Limb (tissue), 2 donors: ENCODE data around the gene GNAI2.
"Not testable (repeated sequence)": the region's sequence is repeated elsewhere in the genome, so short reads cannot be mapped to it uniquely, and the experiment has no call there.

ENCODE experiments used
- DNase-seq, 2 donors: peaks; one replicate each; pipeline ENCODE4 v3.0.0-alpha.2; 2016; ENCODE audit errors: extremely low spot score in 2 of 2

GNAI2 gene

DNA sequence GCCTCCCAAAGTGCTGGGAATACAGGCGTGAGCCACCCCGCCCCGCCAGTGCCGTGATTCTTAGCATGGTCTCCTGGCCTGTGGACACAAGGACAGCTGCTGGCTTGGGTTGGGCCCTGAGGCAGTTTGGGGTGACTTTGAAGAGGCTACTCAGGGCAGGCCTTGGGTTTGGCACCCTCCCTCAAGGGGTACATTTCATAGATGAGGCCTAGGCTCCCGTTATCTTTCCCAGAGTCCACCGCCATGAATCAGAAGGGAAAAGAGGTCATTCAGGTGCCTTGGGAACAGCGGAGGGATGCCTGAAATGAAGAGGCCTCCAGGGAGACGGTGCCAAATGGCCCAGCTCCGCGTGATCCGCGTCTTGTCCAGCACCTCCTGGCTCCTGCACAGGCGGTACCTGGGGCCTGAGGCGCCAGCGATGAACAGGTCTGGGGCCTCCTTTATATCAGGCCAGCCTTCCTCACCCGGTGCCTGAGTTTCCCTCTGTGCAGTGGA is 9.3 kb downstream of the GNAI2 start:
- DNase-seq, result no peak

DNA sequence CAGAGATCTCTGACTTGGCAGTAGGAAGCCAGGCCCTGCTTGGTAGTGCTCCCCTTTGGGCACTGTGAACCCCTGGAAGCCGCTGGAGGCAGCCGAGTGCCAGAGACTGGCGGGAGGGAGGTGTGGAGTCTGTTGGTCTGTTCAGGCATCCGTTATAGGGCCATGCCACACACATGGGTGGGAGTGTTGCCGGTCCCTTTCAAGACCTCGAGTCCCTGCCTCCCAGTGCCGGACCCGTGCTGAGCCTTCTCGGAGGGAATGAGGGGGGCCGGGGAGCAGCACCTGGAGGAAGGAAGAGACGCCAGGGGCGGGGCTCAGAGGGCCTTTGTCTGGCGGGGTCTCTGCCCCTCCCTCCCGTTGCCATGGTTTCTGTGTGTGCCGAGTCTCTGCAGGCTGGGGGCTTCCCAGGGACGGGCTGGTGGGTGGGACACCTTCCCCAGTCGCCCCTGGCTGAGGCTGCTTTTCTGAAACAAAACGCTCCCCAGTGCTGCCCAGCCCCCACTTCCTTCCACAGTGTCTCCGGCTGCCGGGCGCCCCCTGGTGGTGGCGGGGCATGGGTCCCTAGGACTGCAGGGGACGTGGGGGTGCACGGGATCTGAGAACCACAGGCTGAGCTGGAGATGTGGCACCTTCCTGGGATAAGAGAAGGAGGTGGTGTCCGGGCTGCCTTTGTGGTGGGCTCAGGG is 10.0 kb downstream of the GNAI2 start:
- peak; percentile 89 to 98 for DNase-seq

DNA sequence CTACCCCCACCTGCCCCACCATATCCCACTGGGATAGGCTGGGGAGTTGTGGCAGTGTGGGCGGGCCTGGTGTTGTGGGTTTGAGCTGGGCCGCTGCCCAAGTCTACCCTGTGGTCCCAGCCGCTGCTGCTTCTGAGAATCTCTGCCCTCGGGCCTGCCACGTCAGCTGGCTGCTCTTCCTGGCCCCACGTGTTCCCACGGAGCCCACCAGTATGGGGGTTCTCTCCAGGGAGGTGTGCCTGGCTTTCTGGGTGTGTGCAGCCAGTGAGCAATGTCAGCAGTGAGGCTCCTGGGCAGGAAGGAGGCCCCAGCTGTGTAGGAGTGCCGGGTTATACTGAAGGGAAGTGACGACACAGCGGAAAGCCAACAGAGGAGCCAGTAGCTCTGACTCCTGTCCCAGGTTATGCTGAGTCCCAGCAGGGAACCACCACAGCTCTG is 10.5 kb downstream of the GNAI2 start:
- no peak for DNase-seq

DNA sequence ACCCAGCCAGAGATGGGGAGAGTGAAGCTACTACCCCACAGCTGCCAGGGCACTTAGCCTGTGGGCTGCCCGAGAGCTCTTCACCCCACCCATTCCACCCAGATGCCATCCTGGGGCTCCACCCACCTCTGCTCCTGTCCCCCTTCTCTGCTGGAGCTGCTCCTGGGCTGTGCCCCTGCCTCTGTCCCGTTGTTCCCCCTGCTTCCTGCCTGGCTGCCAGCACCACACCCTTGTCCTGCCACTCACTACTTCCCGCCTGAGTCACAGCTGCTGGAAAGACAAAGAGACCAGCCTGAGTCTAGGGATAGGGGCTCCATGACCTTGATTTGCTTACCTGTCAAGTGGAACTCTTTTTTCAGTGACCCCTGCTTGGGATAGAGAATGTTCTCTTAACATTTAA is 12.4 kb downstream of the GNAI2 start:
- no peak for DNase-seq

DNA sequence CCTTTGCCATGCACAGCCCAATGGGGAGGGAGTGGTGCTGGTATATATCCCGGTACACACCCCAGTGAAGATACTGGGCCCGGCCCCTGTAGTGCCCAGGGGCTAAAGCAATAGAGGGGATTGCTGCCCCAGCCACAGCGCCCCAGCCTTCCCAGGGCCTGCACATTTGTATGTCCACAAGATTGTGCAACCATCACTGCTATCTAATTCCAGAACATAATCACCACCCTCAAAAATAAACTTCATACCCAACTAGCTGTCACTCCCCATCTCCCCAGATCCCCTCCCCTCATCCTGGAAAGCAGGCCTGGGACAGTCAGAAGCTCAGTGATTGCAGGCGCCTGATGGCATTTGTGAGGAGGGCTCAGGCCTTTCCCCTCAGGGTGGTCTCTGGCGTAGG is 13.5 kb downstream of the GNAI2 start:
- DNase-seq, result no peak

DNA sequence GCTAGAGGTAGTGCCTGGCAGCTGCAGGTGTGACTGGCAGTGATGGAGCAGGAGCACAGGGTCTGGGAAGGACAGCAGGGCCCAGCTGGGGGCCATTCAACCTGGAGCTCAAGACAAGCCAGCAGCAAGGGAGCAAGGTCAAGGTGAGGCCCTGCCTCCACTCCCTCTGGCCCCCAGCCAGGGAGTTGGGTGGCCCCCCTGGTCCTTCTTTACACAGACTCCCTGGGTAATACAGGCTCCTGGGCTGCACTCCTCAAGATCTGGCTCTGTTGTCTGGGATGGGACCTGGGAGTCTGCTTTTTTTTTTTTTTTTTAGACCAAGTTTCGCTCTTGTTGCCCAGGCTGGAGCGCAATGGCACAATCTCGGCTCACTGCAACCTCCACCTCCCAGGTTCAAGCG is 14.5 kb downstream of the GNAI2 start:
- DNase-seq, result no peak

DNA sequence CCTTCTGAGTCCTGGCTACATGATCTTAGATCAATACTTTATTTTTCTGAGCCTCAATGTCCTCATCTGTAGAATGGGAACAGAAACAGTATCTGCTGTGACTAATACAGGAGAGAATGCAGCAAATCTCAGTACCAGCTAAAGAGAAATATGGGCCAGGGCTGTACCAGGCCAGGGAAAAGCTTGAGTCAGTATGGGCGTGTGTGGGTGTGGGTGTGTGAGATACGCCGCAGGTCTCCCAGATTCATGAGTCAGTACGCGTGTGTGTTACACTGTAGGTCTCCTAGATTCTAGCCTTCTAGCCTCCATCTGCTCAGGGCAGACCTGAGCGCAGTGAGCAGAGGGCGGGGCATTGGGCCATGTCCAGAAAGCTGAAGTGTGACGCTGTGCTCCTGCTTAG is 15.2 kb downstream of the GNAI2 start:
- DNase-seq, result no peak

DNA sequence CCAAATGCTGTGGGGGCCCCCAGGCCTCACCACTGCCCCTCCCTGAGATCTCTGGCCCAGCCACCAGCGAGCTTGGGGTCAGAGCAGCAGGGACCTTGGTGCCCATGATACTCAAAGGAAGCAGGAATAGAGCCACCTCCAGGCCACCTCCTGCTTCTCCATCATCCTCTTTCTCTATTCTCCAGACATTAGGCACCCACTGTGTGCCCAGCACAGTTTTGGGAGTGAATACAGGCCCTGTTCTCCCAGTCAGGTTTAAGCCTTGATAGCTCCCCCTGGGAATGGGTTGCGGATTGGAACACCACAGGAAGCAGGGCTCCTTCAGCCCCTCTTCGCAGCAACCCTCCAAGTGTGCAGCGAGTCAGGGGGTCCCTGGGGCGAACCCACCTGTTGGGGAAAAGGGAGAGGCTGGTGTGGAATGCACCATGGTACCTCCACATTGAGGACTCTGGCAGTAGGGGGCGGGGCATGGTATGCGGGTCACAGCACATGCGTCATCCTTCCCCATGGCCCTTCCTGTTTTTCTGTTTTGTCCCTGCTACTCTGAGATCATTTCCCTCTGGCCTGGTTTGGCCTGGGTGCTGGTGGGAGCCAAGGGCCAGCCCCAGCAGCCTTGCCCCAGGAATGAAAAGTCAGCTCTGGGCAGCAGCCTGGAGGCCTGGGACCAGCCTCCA is 18.7 kb downstream of the GNAI2 start:
- no peak for DNase-seq

DNA sequence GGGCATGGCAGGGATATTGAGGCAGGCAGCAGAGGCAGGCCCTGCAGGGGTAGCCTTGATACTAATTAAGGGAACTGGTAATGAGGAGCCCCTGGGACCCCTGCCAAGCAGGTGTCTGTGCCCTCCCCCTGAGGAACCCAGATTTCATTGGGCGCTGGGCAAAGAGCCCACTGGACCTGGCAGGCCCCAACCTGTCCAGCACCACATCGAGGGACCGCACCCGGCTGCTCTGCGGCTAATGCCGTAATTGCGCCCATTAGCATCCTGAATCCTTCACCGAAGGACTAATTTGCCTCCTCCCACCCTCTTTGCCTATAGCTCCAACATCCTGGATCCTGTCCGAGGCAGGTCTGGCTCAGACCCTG is 19.2 kb downstream of the GNAI2 start:
- DNase-seq, result no peak

DNA sequence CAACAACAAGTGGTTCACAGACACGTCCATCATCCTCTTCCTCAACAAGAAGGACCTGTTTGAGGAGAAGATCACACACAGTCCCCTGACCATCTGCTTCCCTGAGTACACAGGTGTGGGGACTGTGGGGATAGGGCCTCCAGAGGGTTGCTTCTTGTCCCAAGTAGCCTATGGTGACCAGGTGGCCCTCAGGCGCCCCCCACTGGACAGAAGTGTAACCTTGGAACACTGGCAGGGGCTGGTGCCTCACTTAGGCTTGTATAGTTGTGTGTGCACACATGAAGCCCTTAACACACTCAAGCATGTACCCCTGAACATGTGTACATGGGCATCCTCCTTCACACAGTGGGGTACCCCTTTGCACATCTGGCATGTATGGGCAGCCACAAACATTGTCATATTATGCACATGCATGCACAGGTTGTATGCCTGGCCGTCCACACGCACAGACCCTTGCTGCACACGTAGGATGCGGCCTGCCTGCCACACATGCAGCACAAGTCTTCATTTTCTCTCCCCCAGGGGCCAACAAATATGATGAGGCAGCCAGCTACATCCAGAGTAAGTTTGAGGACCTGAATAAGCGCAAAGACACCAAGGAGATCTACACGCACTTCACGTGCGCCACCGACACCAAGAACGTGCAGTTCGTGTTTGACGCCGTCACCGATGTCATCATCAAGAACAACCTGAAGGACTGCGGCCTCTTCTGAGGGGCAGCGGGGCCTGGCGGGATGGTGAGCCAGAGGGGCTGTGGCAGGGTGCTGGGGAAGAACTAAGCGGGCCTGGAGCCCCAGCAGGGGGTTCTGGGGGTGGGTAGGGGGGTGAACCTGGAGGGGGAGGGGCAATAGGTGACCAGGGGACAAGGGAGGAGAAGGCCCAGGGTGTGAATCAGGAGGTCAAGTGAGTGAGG is 21.2 kb downstream of the GNAI2 start:
- DNase-seq, result peak in 1 of 2 donors; percentile 60

DNA sequence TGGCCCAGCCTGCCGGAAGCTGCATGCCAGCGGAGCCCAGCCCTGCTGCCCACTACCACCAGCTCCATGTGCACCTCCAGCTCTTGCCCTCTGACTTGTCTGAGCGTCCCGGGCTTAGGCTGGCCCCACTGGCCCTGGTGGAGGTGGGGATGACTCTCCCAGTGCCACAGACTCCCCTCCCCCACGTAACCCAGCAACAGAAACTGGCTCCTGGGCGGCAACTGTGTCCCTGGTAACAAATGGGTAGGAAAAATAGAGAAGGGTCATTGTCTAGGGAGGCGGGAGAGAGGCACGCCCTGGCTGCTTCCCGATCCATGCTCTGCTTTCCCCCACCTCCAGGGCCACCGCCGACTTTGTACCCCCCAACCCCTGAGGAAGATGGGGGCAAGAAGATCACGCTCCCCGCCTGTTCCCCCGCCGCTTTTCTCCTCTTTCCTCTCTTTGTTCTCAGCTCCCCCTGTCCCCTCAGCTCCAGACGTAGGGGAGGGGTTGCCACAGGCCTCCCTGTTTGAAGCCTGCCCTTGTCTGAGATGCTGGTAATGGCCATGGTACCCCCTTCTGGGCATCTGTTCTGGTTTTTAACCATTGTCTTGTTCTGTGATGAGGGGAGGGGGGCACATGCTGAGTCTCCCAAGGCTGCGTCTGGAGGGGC is 22.2 kb downstream of the GNAI2 start:
- DNase-seq, result peak in 1 of 2 donors; percentile 50

DNA sequence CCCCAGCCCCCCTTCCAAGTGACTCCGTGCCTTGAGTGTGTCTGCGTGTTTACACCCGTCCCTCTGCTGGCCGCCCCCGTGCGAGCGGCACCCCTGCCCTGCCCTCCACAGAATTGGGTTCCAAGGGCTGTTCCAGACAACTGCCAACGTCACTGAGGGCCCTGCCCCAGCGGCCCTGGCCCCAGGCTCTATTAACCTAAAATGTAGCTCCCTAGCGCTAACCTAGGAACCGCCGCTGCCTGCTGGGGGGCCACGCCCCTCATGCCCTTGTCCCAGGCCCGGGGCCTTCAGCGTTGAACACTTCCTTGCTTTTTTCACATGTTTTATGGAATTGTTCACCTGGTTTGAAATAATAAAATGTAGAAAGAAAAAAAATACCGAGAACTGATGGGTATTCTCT is 23.0 kb downstream of the GNAI2 start:
- peak in 1 of 2 donors; percentile 44 for DNase-seq

DNA sequence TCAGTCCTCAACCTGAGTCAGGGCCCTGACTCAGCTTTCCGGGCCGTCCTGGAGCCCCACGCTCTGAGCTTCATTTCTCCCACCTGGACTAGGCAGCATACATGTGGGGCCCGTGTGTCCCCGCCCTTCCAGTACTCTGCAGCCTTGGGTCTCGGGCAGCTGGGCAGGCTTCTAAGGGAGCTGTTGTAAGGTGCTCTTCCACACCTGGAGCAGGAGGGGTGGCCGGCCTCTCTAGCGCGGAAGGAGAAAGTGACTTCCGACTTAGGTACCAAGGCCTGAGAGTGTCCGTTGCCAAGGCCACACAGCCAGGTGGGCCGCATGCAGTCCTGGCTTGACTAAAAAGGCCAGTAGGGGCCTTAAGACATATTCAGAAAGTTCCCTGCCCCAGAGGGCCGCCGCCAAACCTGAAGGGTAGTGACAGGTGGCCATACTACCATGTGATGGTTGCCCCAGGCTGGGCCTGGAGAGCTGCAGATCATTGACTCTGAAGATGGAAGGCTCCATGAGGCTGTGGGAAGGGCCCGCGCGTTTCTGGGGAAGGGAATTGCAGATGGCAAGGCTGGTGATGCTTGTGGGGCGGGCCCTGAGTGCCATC is 23.5 kb downstream of the GNAI2 start:
- no peak for DNase-seq

DNA sequence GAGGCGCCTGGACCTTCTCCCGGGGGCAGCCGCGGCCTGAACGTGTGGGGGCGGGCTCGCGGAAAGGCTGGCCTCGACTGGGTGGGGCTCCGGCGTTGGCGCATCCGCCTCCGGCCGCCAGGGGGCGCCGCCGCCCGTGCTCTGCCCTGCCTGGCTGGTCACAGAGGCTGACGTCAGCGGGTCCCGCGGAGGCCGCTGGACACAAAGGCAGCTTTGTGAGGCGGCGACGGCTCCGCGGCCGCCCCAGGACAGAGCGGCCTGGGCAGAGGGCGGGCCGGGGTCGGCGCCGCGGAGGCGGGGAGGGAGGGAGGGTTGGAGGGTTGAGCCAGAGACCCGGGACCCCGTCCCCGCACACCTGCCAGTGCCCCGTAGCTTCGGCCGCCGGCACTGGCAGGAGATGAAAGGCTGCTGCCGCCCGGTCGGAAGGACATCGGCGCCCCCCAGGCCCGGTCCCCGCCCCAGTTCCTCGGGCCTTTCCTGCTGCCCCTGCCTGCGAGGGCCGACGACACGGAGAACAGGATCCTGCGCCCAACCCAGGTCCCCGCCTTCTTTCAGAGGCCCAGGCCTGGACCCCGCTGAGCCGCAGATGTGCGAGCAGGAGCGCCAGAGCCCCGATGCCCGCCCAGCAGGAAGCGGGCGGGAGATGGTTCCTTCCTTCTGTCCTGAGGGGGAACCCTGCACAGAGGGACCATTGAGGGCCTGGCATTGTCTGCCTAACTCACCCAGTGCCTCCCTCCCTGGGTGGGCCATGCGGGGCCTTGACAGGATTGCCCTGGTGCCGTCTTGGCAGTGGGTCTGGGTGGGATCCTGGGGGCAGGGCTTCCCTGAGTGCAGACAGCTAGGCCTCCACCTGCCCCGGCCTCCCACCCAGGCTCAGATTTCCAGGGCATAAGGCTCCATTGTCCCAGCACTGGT is 24.3 kb downstream of the GNAI2 start:
- DNase-seq, result peak; percentile 92 to 97

DNA sequence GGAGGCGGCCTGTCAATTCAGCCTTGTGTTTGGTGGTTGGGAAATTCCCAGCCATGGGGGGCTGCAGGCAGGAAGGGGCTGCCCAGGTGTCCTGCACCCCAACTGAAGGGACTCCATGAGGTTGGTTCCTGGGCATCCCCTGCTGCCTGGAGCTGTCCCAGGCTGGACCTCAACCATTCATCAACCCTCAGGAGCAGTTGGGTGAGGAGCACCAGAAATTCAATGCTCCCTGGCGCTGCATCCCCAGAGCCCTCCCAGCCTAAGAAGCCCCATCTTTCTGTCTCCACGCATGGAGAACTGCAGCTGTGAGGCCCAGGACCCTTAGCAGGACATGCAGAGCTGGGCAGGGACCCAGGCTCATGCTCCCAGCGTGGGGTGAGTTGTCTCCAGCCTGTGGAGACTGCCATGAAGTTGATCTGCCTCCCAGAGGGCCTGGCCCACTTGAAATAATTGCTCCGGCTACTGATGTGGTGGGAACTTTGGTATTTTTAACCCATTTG is 25.0 kb downstream of the GNAI2 start:
- DNase-seq, result no peak

DNA sequence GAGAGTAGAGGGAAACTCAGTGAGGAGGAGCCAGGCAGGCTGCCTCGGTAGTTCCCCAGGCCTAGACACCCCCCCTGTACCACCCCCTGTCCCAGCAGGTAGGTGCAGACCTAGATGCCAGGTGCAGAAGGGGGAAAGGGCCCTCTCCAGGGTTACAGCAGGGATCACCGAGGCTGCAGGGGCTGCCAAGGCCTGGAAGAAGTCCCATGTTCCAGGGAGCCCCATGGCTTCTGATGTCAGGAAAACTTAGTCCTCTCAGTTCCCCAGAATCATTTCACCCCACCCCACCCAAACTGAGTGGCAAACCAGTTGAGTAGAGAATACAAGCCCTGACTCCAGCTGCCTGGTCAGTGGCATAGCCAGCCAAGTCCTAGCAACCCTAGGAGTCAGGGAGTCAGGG is 25.5 kb downstream of the GNAI2 start:
- peak in 1 of 2 donors; percentile 51 for DNase-seq

DNA sequence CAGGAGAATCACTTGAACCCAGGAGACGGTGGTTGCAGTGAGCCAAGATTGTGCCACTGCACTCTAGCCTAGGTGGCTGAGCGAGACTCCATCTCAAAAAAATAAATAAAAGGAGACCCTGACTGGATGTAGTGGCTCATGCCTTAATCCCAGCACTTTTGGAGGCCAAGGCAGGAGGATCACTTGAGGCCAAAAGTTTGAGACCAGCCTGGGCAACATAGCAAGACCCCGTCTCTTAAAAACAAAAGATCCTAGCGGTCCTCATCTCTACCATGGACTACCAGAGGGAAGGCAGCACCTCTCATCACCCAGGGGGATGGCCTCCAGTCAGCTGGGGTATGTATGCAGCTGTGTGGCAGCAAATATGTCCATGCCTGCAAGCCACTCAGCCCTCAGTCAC is 26.2 kb downstream of the GNAI2 start:
- DNase-seq, result not testable (repeated sequence)

DNA sequence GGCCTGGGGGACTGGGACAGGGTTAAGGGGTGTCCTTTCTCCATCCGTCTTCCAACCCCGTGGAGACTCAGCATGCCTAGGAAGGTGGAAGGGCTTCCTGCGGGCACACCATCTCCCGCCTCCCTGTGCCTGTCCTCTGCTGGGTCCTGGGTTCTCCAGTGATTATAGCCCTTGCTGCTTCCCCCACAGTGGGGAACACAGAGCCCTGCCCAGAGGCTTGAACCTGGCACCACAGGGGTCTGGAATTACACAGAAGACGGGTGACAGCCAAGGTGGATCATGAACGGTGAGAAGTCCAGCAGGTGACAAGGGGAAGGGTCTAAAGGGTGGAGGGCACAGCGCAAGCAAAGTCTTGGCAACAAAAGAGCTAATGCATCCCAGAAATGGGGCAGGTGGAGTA is 26.8 kb downstream of the GNAI2 start:
- no peak for DNase-seq

DNA sequence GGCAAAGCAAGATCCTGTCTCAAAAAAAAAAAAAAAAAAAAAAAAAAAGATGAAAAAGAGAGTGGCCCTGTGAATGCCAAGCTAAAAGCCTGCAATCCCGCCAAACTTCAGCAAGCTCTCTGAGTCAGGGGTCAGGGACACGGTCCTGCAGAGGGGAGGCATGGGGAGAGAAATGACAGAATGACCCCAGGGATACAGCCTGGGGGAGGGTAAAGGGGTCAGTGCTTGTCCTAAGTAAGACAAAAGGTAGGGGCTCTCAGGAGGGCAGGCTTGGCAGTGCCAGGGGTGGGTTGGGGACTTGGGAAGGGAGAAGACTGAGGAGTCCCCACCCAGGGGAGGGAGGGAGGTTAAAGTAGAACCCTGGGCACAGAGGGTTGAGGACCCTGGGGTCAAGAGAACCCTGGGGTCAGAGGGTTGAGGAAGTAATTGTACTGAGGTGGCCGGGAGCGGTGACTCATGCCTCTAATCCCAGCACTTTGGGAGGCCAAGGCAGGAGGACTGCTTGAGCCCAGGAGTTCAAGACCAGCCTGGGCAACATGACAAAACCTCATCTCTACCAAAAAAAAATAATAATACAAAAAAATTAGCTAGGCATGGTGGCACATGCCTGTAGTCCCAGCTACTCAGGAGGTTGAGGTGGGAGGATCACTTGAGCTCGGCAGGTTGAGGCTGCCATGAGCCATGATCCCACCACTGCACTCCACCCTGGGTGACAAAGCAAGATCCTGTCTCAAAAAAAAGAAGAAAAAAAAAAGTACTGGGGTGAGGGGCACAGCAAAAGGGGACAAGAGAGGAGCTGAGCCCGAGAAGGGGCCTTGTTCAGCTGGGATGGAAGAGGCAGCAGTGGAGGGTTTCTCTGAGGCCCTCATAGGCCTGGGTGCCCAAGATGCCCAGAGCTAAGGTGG is 27.7 kb downstream of the GNAI2 start:
- no peak for DNase-seq
